ENCODE measurements around the gene CELF5. TPM values are rescaled to one million over a fixed set of nuclear protein-coding genes. Genes with fewer than 3 reads are reported as not detected.
A peak's percentile ranks its signal among the peaks of the same experiment; 100 is the strongest.
"Not testable (repeated sequence)": the region's sequence is repeated elsewhere in the genome, so short reads cannot be mapped to it uniquely, and the experiment has no call there.

Gene CELF5
- polyA plus RNA-seq, 12 donors = 0.04 to 8.5 (median 0.35) TPM; not detected in 1

DNA sequence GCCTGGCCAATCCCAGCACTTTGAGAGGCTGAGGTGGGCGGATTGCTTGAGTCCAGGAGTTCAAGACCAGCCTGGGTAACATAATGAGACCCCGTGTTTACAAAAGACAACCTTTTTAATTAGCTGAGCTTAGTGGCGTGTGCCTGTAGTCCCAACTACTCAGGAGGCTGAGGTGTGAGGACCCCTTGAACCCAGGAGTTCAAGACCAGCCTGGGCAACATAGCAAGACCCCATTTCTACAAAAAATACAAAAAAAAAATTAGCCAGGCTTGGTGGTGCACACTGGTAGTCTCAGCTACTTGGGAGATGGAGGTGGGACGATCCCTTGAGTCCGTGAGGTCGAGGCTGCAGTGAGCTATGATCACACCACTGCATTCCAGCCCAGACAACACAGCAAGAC is 66.4 kb downstream of the CELF5 start:
- not testable (repeated sequence) for DNase-seq

DNA sequence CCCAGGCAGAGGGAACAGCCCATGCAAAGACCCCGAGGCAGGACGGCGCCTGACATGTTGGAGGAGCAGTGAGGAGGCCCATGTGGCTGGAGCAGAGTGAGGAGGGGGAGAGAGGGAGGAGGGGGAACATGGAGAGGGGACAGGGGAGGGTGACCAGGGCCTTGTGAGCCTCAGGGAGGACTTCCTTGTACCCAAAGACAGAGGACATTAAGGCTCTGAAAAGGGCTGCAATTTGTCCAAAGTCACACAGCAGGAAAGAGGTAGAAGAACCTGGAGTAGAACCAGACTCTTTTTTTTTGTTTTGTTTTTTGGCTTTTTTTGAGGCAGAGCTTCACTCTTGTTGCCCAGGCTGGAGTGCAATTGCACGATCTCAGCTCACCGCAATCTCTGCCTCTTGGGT is 67.2 kb downstream of the CELF5 start:
- DNase-seq = no peak

DNA sequence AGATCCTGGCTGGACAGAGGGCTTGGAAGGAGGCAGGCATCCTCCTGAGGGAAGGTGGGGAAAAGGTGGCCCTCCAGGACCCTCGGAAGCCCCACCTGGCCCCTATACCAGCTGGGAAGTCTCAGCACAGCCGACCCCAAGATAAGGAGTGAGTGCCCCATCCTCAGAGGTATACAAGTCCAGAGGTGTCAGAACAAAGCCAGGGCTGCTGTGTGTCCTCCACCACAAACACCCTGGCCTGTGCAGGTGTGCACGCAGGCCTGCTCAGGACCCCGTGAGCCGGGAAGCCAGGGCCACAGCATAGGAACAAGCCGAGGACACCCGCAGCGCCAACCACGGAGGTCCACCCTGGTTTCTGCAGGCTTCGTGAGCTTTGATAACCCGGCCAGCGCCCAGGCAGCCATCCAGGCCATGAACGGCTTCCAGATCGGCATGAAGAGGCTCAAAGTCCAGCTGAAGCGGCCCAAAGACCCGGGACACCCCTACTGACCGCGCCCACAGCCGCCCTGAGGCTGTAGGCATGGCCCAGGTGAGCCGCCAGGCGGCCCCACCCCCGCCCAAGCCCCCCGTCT is 68.6 kb downstream of the CELF5 start:
- no peak for DNase-seq

DNA sequence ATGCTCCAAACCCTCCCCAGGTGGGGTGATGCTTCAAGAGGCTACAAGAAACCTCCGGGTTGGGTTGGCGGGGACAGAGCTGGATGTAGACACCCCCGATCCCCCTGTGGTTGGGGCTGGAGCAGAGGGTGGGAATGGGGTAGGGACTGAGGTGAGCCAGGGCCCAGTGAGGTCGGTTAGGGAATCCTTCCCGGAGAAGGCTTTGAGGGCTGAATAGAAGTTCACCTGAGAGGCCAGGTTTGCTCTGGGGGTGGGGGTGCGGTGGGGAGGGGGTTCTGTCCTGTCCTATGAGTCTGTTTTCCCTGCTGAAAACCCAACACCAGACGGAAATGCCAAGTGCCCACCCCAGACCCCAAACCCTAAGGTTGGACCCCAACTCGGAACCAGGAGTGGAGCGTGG is 69.1 kb downstream of the CELF5 start:
- DNase-seq = no peak

DNA sequence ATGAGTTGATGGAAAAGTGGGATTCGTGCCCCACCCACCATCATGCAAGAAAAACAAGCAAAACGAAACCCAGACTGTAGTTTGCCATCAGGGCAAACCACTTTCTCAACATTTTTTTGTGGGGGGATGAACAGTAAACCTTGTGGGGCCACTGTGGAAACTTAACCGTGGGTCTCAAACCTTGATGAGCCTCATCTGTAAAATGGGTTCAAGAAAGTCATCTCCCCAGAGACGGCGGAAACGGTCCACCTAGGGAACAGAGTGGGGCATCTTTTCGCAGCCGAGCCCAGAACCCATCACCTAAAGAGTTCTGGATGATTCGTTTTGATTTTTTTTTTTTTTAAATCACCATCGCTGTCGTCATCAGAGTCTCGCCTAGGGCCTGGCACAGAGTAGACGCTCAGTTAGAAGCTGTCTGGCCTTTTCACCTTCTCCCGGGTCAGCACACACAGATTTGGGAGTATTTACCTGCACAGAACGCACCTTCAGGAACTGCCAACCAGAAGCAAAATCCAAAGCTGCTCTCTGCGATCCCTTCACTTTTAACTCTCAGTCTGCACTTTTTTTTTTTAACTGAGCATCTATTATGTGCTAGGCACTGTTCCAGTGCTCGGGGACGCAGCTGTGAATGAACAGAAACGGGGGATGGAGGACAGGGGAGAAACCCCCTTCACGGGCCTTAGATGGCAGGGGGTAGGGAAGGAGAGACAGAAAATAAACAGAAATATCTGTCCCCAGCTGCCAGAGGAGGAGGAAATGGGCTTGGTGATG is 69.8 kb downstream of the CELF5 start:
- DNase-seq = no peak

DNA sequence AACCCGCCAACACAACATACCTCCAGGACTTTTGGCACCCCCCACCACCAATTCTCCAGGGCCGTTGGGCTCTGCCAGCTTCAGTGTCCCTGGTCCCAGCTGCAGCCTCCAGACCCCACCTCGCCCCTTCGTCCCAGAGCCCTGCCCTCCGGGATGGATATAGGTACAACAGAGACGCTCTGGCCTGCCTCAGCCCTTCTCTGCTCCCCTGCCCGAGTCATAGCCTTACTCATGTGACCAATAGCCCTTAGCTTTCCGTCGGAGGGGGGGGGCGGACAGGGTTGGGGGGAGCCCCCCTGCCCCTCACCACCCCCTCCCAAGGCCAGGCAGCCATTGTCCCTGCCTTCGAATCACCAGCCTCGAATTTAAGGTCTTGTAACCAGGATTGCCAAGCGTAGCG is 71.1 kb downstream of the CELF5 start:
- DNase-seq = no peak

DNA sequence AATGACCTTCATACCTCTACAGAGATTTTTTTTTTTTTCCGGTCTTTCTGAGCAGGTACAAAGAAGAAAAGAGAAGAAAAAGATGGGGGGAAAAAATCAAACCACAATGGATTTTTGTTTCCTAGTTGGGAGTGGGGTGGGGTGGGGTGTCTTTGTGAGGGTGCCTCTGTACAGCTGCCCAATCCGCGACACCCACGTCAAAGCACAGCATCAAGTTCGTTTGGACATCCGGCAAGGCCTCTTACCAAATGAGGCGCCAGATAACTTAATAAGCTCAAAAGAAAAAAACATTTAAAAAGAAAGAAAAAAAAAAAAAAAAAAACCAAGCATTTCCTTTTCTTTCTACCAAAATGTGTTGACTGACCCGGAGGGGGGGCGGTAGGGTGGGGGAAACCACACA is 71.6 kb downstream of the CELF5 start:
- DNase-seq = no peak

DNA sequence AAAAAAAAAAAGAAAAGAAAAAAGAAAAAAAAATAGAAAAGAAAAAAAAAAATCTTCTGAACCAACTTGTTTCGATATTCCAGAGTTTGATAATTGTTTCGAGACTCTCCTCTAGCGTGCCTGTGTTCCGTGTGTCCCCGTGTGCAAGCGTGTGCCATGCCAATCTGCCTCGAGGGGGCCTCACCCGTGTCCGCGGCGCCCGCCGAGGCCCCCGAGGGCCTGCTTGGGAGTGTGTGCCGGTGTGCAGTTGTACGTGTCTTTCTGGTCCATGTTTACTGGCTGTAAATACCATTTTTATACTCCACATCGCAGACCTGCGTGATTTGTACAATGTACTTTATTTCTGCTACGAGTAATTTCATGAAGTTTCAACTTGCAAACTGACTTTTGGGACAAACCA is 72.0 kb downstream of the CELF5 start:
- no peak for DNase-seq

DNA sequence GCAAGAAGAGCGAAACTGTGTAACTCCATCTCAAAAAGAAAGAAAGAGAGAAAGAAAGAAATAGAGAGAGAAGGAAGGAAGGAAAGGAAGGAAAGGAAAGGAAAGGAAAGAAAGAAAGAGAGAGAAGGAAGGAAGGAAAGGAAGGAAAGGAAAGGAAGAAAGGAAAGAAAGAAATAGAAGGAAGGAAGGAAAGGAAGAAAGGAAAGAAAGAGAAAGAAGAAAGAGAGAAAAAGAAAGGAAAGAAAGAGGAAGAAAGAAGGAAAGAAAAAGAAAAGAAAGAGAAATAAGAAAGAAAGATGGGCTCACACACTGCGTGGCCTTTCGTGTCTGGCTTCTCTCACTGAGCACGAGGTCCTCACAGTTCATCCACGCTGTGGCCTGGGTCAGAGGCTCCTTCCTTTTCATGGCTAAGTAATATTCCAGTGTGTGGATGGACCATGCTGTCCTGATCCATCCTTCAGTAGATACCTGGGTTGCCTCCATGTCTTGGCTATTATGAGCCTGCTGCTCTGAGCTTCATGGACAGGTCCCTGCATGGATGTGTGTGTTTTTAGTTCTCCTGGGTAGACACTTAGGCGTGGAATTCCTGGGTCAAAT is 74.5 kb downstream of the CELF5 start:
- no peak for DNase-seq

DNA sequence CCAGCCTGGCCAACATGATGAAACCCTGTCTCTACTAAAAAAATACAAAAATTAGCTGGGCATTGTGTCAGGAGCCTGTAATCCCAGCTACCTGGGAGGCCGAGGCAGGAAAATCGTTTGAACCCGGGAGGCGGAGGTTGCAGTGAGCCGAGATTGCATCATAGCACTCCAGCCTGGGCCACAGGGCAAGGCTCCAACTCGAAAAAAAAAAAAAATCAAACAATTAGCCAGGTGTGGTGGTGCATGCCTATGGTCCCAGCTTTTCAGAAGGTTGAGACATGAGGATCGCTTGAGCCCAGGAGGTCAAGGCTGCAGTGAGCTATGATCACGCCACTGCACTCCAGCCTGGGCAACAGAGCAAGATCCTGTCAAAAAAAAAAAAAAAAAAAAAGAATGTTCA is 76.1 kb downstream of the CELF5 start:
- not testable (repeated sequence) for DNase-seq

DNA sequence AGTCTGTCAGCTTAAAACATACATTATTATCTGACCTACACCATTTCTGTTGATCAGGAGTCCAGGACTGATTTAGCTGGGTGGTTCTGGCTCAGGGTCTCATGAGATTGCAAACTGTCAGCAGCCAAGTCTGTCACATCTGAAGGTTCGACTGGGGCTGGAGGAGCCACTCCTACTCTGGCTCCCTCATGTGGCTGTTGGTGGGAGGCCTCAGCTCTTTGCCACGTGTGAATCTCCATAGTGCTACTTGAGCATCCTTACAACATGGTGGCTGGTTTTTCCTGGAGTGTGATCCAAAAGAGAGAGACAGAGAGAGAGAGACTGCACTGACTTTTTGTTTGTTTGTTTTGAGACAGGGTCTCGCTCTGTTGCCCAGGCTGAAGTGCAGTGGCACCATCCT is 78.3 kb downstream of the CELF5 start:
- no peak for DNase-seq

DNA sequence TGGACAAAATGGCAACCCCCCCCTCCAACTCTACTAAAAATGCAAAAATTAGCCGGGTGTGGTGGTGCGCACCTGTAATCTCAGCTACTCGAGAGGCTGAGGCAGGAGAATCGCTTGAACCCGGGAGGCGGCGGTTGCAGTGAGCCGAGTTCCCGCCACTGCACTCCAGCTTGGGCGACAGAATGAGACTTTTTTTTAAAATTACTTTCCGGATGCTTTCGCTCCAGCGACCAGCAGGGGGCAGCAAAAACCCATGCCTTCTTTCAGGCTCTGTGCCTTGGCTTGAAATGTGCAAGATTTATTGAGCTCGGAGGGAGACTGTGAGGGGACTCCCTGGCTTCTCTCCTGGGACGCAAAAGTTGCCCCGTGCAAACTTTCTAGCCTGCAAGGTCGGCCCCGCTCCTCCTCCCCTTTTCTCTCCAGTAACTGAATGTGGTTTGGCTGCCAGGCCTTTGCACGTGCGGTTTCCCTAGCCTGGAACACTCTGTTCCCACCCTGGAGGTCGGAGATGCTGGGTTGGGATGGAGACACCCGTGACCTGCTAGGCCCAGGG is 80.5 kb downstream of the CELF5 start:
- peak; percentile 81 for DNase-seq

DNA sequence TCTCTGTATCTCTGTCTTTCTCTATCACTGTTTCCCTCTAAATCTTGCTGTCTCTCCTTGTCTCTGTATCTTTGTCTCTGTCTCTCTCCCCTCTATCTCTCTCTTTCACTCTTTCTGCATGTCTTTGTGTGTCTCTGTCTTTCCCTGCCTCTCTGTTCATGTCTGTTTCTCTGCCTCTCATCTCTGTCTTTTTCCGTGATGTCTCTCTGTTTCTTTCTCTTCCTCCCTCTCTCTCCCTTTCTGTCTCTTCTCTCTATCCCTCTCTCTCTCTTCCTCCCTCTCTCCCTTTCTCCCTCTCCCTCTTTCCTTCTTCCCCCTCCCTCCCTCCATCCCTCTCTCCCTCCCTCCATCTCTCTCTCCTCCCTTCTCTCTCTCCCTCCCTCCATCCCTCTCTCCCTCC is 85.3 kb downstream of the CELF5 start:
- no peak for DNase-seq

DNA sequence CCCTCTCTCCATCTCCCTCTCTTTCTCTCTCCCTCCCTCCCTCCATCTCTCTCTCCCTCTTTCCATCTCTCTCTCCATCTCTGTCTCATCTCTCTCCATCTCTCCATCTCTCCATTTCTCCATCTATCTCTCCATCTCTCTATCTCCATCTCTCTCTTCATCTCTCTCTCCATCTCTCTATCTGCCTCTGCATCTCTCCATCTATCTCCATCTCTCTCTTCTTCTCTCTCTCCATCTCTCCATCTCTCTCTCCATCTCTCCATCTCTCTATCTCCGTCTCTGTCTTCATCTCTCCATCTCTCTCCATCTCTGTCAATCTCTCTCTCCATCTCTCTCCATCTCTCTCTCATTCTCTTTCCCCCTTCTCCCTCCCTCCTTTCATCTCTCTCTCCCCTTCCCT is 85.8 kb downstream of the CELF5 start:
- DNase-seq = no peak

DNA sequence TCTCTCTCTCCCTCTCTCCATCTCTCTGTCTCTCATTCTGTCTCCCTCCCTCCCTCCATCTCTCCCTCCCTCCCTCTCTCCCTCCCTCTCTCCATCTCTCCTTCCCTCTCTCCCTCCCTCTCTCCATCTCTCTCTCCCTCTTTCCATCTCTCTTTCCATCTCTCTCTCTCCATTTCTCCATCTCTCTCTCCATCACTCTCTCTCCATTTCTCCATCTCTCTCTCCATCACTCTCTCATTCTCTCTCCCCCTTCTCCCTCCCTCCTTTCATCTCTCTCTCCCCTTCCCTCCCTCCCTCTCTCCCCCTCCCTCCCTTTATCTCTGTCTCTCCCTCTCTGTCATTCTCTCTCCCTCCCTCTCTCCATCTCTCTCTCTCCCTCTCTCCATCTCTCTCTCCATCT is 86.2 kb downstream of the CELF5 start:
- no peak for DNase-seq

DNA sequence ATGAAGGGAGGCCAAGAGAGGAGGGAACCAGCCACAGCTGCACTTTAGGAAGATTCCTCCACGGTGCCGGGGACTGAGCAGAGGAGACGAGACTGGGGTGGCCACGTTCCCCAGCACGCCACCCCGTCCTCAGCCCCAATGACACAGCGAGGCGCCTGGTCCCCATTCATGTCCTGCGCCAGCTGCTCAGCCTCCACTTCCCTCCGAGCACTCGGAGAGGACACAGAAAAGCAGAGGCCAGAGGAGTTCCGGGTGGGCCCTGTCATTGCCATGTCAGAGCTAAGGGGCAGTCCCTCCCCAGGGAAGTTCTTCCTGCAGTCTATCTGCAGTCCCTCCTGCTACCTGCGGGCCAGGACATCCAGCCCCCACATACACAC is 88.7 kb downstream of the CELF5 start:
- no peak for DNase-seq

DNA sequence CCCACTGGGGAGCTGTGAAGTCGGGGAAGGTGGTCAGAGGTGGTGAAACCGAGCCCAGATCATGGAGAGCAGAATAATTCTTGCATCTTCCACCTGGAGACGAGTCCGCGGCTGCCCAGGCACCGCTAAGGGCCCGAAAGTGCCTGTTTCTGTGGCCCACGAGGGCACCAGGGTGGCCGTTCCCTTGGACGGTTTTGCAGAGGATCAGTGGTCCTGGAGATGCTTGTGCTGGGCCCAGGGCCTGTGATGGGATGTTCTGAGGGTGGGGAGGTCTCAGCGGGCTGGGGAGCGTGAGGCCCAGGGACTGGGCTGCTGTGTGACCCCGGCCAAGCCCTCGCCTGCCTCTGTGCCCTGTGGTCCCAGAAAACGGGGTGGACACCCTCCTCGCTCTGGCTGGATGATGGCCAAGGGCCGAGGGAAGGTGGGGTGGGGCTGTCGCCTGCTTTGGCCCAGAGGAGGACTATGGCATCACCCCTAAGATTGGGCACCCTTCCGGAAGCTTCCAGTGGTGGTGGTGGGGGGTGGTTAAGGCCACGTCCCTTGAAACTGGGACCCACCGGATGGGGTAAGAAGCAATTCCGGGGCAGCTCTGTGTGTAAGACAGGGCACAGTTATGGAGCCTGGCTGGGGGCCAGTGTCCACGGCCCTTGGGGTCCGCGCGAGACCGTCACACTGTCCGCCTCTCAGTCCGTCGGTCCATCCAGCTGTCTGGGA is 90.7 kb downstream of the CELF5 start:
- DNase-seq = no peak

DNA sequence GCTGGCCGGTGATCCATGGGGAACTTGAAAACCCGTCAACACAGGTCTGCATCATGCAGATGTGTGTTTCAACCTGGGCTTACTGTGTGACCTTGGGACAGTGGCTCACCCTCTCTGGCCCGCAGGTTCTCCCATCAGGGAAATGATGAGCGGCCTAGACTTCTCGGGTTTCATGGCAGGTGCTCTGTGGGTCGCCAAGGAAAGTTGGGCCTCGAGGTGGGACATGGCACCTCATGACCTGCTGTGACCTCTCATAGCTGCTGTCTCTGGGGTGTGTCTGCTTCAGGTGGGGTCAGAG is 91.2 kb downstream of the CELF5 start:
- DNase-seq = no peak

DNA sequence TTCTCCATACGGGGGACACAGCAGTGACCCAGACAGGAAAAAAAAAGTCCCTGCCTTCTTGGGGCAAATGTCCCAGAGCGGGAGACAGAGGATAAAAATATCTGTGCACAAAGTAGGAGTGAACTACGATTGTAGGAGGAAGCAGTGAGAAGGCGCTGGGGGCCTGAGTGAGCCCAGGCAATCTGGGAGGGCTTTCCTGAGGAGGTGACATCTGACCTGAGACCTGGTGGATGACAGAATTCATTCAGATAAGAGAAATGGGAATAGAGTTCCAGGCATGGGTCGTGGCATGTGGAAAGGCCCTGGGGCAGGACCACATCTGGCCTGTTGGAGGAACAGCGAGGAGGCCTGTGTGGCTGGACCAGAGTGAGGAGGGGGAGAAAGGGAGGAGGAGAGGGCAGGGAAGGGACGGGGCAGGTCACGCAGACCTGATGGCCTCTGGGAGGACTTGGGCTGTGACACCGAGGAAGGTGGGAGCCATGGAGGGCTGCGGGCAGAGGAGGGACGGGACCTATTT is 91.7 kb downstream of the CELF5 start:
- no peak for DNase-seq

DNA sequence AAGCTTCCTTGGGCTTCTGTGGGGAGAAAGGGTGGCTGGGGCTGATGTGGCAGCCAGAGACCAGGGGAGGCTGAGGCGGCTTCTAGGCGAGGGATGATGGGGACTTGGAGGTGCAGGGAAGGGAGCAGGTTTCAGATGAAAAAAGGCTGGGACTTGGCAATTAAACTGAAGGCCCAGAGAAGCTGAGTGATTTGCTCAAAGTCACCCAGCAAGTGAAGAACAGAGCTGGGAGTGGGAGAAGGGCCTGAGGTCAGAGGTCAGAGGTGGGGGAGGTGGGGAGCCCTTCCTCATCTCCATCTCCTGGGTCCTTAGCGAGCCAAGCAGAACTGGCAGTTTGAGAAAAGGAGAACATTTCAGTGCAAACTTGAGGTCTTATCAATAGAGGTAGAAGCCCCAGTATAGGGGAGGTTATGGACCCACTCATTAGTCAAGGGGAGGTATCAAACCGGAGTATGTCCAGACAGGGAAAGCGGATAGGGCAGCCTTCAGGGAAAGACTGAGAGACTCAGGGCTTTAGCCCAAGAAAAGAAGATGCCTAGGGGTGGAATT is 92.3 kb downstream of the CELF5 start:
- DNase-seq = no peak

DNA sequence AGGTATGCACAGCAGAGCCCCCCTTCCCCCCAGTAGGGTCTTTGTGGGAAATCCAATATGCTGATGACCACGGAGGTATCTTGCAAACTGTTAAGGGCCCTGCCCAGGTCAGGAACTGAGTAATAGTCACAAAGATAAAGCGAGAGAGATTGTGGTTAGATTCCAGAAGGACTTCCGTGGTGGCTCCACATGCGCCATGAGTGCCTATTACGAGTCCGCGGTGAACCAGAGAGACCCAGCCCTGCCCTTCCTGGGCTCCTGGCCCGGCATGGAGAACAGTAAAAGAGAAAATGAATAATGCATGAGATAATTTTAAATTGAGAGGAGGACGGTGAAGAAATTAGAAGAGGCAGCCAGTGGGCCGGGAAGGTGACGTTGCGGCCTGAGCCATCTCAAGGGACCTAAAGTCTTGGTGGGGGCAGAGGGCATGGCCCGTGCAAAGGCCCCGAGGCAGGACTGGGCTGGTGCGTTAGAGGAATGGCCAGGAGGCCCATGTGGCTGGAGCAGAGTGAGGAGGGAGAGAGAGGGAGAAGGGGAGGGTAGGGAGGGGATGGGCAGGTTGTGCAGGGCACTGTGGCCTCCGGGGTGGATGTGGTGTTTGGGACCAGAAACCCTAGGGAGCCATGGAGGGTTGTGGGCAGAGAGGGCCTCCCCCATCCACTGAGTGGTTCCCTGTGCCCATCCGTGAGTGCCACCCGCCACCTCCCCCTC is 95.3 kb downstream of the CELF5 start:
- DNase-seq = no peak

DNA sequence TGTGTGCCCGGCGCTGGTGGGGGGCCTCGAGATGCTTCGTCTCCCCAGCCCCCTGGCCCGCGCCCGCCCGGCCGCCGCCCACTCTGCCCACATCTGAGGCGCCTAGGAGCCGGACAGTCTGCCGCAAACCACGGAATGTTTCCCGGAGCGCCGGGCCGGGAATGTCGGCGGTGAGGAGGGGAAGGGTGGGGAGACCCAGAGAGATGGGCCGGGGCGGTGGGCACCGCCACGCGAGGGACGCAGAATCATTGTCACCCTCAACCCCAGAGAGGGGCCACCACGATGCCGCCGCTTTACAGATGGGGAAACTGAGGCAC is 95.9 kb downstream of the CELF5 start:
- no peak for DNase-seq

All from muscle of arm (tissue), 12 donors.